GM12892 (cell line): Measurements from ENCODE around the gene HJURP.

Source experiments
- DNase-seq: peaks from one replicate; pipeline ENCODE4 v3.0.0; 2011; ENCODE audit not compliant: insufficient read length
- FAIRE-seq: peaks from 2 replicates; lab custom pipeline; 2011; peaks lifted over from hg19 to GRCh38; lab: Jason Lieb, UNC
- POLR2A ChIP-seq: IDR thresholded peaks from 2 replicates; pipeline ENCODE4 v1.6.1; 2011; ENCODE audit warnings: low read depth, low read length, control low read depth
- POLR2AphosphoS5 ChIP-seq: IDR thresholded peaks from 2 replicates; pipeline ENCODE4 v1.6.1; 2011; ENCODE audit warnings: low read depth, low read length, control low read depth
- TAF1 ChIP-seq: IDR thresholded peaks from 2 replicates; pipeline ENCODE4 v1.6.1; 2011; ENCODE audit warnings: low read depth, mild to moderate bottlenecking, control low read depth, low read length, borderline replicate concordance

HJURP gene

DNA sequence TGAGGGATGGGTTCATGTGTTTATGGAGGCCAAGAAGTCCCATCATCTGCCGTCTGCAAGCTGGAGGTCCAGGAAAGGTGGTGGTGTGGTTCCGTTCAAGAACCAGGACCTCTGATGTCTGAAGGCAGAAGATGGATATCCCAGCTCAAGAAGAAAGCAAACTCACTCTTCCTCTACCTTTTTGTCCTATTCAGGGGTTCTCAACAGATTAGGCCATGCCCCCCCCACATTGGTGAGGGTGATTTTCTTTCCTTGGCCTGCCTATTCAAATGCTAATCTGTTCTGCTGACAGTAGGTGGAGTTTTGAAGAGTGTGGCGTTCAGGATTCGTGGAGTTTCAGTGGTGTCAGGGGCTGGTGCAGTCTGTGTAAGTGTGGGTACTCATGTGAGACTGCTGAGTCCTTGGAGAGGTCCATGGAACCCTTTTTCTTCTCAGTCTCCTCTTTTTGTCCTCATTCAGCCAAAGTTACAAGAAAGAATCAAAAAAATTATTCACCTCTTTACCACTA, 8.0 kb upstream of the HJURP start:
- no peak for TF ChIP-seq POLR2A
- no peak for TF ChIP-seq TAF1
- TF ChIP-seq POLR2AphosphoS5, result no peak
- DNase-seq, result no peak
- FAIRE-seq, result no peak

DNA sequence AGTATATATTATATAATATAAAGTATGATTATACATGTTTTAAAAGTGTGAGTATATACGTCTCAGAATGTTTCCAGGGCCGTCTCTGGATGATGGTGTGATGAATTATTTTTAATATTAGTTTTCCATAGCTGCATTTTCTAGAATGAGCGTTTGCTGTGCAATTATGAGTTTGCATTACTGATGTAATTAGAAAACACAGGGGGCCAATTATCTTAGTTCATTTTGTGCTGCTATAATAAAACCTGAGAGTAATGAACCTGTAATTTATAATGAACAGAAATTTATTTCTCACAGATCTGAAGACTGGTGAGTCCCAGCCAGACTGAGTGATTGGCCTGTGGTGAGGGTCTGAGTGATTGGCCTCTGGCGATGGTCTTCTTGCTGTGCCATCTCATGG, 4.0 kb upstream of the HJURP start:
- FAIRE-seq (no peak), DNase-seq (no peak)
- no peak for TF ChIP-seq POLR2A
- no peak for TF ChIP-seq TAF1
- no peak for TF ChIP-seq POLR2AphosphoS5

DNA sequence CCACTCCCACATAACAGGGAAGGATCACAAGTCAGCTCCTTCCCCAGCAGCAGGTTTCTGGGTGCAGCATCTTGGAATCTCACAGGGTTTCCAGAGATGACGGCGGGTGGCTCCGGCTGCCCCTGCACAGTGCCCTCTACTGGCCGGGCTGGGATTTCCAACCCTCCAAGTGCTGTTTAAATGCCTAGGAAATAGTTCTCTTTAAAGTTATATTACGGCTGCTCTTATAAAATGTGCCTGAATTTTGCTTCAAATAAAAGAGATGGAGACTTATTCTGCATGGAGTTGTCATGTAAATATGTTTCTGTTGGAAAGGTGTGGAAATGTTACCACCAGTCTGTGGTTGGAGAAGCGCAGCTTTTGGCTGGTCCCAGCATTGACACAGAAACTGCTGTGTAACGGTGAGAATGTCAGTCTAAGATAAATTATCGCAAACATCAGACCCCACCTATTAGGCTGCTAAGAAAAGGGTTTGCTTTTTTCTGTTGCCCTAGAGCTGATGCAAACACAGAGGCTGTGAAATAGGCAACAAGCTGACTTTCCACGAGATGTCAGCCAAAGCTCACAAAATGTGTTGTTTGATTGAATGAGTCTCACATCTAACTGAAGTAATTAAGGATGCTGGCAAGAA, 3.3 kb upstream of the HJURP start:
- TF ChIP-seq TAF1 (no peak), POLR2AphosphoS5 (no peak), POLR2A (no peak)
- FAIRE-seq, result no peak
- DNase-seq, result no peak

DNA sequence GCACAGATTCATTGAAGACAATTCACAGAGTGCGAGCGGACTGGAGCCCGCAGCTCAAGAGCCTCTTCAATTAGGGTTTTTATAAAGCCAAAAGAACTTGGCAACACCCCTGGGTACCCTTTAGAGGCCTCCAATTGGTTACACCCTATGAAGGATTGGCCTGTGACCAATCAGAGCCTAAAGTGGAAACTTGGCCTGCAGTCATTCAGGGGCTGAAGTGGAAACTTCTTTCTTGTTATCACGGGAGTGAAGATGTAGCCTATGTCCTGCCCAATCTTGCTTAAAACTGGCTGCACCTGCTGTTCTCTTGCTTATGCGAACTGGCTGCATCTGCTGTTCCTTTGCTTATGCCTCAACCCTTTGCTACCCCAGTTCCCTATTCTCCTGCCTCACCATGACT, 1.8 kb upstream of the HJURP start:
- TF ChIP-seq POLR2A (no peak), POLR2AphosphoS5 (no peak), TAF1 (no peak)
- FAIRE-seq, result no peak
- no peak for DNase-seq

DNA sequence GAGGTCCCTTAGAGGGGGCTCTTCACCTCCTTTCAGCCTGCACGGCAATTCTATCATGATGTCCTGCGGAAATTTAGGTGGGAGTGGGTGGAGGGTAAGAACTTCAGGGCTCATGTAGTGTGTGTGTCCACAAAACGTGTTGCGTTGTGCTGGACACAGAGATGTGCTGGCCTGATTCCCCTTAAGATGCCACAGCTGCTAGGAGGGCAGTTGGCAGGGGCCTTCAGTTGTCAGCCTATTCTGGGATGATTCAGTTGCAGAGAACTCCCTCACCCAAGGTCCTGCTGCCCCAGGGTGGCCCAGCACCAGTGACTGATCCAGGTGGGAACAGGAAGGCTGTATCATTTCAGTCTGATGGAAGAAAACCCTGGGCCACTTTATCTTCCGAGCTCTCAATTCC, 1.0 kb upstream of the HJURP start:
- TF ChIP-seq POLR2A (no peak), TAF1 (no peak), POLR2AphosphoS5 (no peak)
- FAIRE-seq (no peak), DNase-seq (no peak)

DNA sequence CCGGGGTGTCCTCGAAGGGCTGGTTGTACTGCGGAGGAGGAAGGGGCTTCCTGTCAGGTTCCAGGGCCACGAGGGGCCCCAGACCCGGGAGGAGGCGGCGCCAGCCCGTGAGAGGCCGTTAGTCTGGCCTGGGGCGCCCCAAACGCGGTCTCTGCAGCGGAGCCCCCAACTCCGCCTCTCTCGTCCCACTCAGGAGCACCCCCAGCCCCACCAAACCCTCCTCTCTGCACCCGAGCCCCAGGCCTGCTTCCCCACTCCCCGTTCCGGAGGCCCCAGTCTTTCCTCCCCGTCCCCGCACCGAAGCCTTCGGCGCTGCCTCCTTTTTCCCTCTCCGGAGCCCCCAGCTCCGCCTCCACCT, 473 bp downstream of the HJURP start:
- FAIRE-seq (no peak), DNase-seq (no peak)
- TF ChIP-seq POLR2AphosphoS5, result no peak
- TF ChIP-seq TAF1, result no peak
- no peak for TF ChIP-seq POLR2A

DNA sequence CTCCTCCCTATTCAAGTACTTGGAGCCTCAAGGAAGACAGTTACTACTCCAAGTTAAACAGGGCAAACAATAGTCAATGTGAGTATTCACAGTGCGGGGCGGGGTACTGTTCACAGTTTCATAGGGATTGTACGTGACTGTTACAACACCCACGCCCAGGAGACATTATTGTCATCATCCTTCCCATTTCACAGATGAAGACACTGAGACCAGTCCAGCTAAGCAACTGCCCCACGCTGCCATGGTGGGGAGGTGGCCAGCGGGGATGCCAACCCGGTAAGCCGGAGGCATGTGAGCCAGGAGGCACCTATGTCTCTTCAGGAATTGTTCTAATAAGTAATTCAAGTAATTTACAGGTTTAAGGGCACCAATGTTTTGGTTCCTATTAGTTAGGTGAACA, 982 bp downstream of the HJURP start:
- no peak for DNase-seq
- no peak for TF ChIP-seq TAF1
- no peak for TF ChIP-seq POLR2A
- TF ChIP-seq POLR2AphosphoS5, result no peak
- FAIRE-seq, result no peak

DNA sequence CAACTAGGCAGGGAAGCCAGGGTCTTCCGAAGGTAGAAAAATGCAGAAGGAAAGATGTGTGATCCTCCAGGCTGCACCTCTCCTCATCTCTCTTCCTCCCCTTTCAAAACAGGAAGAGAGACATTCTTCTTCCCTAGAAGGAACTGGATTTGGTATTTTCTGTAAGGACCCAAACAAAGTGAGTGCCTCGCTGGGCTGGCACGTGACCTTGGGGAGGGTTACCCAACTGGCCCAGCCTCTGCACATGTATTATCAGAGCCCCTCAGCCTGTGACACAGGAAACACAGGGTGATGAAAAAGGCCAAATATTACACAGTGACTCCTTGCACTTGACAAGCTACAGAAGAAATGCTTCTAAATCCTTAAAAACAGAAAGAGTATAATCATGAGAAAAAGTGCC, 2.3 kb downstream of the HJURP start:
- no peak for DNase-seq
- TF ChIP-seq TAF1, result no peak
- FAIRE-seq, result no peak

DNA sequence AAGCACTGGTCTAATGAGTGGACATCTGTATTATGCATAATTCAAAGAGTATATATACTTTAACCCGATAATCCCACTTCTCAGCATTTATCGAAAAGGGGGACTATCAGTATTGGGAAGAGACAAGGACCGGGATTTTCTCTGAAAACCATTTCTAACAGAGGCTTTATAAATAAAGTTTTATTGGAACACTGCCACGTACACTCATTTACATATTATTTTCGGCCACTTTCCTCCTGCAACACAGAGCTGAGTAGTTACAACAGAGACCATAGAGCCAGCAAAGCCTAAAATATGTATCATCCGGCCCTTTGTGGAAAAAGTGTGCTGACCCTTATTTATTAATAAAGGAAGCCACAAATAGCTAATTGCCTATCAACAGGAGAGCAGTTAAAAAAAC, 3.2 kb downstream of the HJURP start:
- DNase-seq, result no peak
- no peak for FAIRE-seq
- no peak for TF ChIP-seq POLR2AphosphoS5
- no peak for TF ChIP-seq POLR2A
- TF ChIP-seq TAF1, result no peak

DNA sequence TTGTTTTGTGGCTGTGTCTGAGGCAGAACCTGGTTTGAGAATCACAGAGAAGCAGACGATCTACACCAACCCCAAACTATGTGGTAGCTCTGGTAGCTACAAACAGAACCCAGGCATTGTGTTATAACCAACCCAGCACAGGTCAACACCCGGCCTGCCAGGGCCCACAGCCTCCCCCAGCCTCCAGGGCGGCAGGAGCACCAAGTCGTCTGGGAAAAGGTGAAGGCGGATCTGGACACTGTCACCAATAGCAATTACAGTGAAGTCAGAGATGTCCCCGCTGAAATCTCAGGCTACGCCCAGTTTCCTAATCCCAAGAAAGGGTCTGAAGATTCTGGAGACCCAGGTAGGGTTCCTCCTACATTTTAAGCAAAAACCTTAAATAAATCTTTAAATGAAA, 3.6 kb downstream of the HJURP start:
- no peak for TF ChIP-seq POLR2A
- no peak for TF ChIP-seq POLR2AphosphoS5
- no peak for TF ChIP-seq TAF1
- FAIRE-seq (no peak), DNase-seq (no peak)

DNA sequence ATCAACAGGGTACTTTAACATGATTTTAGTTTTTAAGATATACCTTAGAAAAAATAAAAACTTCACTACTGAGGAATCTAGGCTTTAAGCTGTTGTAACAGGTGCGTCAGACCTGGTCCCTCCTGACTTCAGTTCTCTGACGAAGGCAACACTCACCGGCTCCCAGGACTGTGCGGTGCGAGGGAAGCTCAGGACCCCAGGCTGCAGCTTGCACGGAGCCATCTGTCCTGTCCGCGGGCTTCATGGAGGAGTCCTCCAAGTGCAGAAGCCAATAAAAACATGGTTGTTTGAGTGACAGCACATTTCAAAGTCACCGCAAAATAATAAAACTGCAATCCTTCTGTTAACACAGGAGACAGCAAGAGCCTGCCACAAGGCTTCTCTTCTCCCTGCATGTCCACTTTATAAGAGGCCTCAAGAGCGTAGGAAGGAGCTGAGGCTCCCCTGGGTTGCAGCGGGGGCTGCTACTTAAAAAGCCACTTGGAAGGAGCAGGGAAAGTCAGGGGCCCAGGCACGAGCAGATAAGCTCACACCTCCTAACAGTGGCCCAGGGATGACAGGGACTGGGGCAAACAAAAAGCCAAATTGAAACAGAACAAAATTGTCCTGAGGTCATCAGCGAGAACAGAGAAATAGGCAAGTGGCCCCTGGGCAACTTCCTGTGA, 4.6 kb downstream of the HJURP start:
- FAIRE-seq, result no peak
- DNase-seq, result no peak
- TF ChIP-seq TAF1 (no peak), POLR2AphosphoS5 (no peak), POLR2A (no peak)

DNA sequence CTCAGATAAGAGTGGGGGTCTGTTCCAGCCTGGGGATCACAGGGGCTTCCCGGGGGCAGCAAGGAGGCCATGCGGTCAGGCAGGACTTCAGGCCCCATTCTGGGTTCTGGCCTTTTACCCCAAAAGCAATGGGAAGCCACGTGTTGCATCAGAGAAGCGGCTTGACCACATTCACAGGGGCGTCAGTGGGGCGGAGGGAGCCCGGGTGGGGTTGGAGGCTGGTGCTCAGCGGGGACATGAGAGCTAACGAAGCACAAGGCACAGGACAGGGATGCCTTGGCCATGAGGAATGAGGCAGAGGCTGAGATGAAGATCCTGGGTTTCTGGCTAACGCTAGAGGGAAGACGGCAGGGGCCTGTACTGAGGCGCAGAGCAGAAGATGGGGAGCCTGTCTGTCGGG, 6.1 kb downstream of the HJURP start:
- FAIRE-seq, result no peak

More for the DNA sequence above, 6.1 kb downstream of the HJURP start:
- no peak for TF ChIP-seq POLR2A
- no peak for TF ChIP-seq TAF1
- TF ChIP-seq POLR2AphosphoS5, result no peak
- no peak for DNase-seq
